DND-41 (cell line): ENCODE results near the gene NLRP12.

Experiments used
- ATAC-seq: fragments of 200-7000 bp; cut with Tn5 transposase; 3 replicates; pipeline ENCODE4 v1.9.1; 2021; ENCODE audit warnings: low read depth; ENCODE audit not compliant: insufficient read depth
- DNase-seq: peaks from one replicate; pipeline ENCODE4 v3.0.0-alpha.2; 2020
- H2AFZ ChIP-seq: 2 replicates; pipeline ENCODE4 v1.6.0; 2012; ENCODE audit warnings: low read depth, low read length
- H3K27ac ChIP-seq: 2 replicates; pipeline ENCODE4 v1.5.1; 2012; ENCODE audit warnings: low read length, inconsistent platforms
- H3K27me3 ChIP-seq: fragments of 200-600 bp; sonication (generic); 2 replicates; pipeline ENCODE4 v1.6.0; 2012; ENCODE audit warnings: low read length, mild to moderate bottlenecking, inconsistent platforms; ENCODE audit not compliant: insufficient read depth, poor library complexity
- H3K36me3 ChIP-seq: 2 replicates; pipeline ENCODE4 v1.5.1; 2012; ENCODE audit warnings: low read length, inconsistent platforms; ENCODE audit not compliant: insufficient read depth
- H3K4me1 ChIP-seq: 2 replicates; pipeline ENCODE4 v1.5.1; 2012; ENCODE audit warnings: mild to moderate bottlenecking, low read length; ENCODE audit not compliant: insufficient read depth
- H3K4me2 ChIP-seq: 2 replicates; pipeline ENCODE4 v1.6.0; 2012; ENCODE audit warnings: mild to moderate bottlenecking, moderate library complexity, low read length, inconsistent platforms; ENCODE audit not compliant: insufficient read depth
- H3K4me3 ChIP-seq, 2 experiments: fragments of 200-600 bp in 1 of 2; shearing (Covaris generic) in 1 of 2; 2 replicates each; pipeline ENCODE4 v1.5.1; 2012 to 2016; ENCODE audit warnings: inconsistent platforms in 2 of 2, low read length in 2 of 2, mild to moderate bottlenecking in 2 of 2, low read depth in 1 of 2, moderate library complexity in 1 of 2
- H3K79me2 ChIP-seq: 2 replicates; pipeline ENCODE4 v1.6.0; 2012; ENCODE audit warnings: low read length, inconsistent platforms; ENCODE audit not compliant: insufficient read depth
- H3K9ac ChIP-seq: 2 replicates; pipeline ENCODE4 v1.6.0; 2012; ENCODE audit warnings: low read depth, mild to moderate bottlenecking, inconsistent platforms, low read length, moderate library complexity
- H3K9me3 ChIP-seq: 2 replicates; pipeline ENCODE4 v1.5.1; 2012; ENCODE audit warnings: low read length, moderate library complexity, mild to moderate bottlenecking, inconsistent platforms; ENCODE audit not compliant: insufficient read depth, severe bottlenecking
- H4K20me1 ChIP-seq: 2 replicates; pipeline ENCODE4 v1.6.0; 2012; ENCODE audit warnings: low read length; ENCODE audit not compliant: insufficient read depth
- CTCF ChIP-seq: IDR thresholded peaks from 2 replicates; pipeline ENCODE4 v1.5.1; 2012; ENCODE audit warnings: borderline replicate concordance, low read length, moderate library complexity, mild to moderate bottlenecking; ENCODE audit not compliant: poor library complexity, severe bottlenecking; ENCODE audit errors: extremely low read depth
- EZH2 ChIP-seq: IDR thresholded peaks from 3 replicates; pipeline ENCODE4 v1.6.1; 2012; ENCODE audit warnings: borderline replicate concordance, low read depth, mild to moderate bottlenecking, moderate library complexity, low read length, inconsistent platforms; ENCODE audit not compliant: severe bottlenecking

The NLRP12 gene

GRCh38 chr19:53867225-53868090 is 43.3 kb upstream of the NLRP12 start, which contains the start of gene MYADM:
TSS of gene MYADM (plus strand) at chr19:53867883. CDS start at chr19:53873530, 5,647 bp downstream.
- H3K4me2 ChIP-seq, result no peak within 1 kb of the TSS
- H3K27ac ChIP-seq, result no peak within 1 kb of the TSS
- H4K20me1 ChIP-seq, result no peaks in the 10 kb centered on the region; the same call in 1 of the 2 replicates
- H3K4me1 ChIP-seq, result no peaks in the 10 kb centered on the region
- TF ChIP-seq EZH2 (no peak), CTCF (no peak)
- ATAC-seq (peak; percentile 82), DNase-seq (peak; percentile 63)
- no peak within 1 kb of the TSS for H3K9ac ChIP-seq
- no peaks in the 10 kb centered on the region for H3K27me3 ChIP-seq
- no peak within 1 kb of the TSS for H3K4me3 ChIP-seq
- no peaks in the 10 kb centered on the region for H3K79me2 ChIP-seq
- no peaks in the 10 kb centered on the region for H3K36me3 ChIP-seq
- H3K9me3 ChIP-seq, result no peaks in the 10 kb centered on the region
- H2AFZ ChIP-seq, result no peak within 1 kb of the TSS

DNA sequence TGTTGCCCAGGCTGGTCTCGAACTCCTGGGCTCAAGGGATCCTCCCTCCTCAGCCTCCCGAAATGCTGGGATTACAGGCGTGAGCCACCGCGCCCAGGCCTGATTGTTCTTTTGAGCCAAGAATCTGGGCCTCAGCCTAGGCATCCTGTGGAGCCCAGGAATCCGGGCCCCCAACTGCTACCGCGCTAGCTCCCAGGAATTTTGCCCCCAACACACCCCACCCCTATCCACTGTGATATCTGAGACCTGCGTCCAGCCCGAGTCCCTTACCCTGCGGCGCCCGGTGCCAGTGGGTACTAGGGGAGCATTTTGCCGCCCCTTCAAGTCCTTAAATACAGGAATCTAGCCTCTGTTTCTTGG is 42.7 kb upstream of the NLRP12 start:
- Histone ChIP-seq H3K27me3 (no peaks in the 10 kb centered on the region), H4K20me1 (no peaks in the 10 kb centered on the region; the same call in 1 of the 2 replicates), H3K4me2 (no peak overlapping the region), H3K4me3 (no peak overlapping the region), H3K9ac (no peak overlapping the region), H3K4me1 (no peaks in the 10 kb centered on the region), H3K9me3 (no peaks in the 10 kb centered on the region), H2AFZ (no peak overlapping the region), H3K79me2 (no peaks in the 10 kb centered on the region), H3K27ac (no peak overlapping the region), H3K36me3 (no peaks in the 10 kb centered on the region)
- TF ChIP-seq EZH2, result no peak
- no peak for TF ChIP-seq CTCF
- DNase-seq, result no peak
- ATAC-seq, result no peak

DNA sequence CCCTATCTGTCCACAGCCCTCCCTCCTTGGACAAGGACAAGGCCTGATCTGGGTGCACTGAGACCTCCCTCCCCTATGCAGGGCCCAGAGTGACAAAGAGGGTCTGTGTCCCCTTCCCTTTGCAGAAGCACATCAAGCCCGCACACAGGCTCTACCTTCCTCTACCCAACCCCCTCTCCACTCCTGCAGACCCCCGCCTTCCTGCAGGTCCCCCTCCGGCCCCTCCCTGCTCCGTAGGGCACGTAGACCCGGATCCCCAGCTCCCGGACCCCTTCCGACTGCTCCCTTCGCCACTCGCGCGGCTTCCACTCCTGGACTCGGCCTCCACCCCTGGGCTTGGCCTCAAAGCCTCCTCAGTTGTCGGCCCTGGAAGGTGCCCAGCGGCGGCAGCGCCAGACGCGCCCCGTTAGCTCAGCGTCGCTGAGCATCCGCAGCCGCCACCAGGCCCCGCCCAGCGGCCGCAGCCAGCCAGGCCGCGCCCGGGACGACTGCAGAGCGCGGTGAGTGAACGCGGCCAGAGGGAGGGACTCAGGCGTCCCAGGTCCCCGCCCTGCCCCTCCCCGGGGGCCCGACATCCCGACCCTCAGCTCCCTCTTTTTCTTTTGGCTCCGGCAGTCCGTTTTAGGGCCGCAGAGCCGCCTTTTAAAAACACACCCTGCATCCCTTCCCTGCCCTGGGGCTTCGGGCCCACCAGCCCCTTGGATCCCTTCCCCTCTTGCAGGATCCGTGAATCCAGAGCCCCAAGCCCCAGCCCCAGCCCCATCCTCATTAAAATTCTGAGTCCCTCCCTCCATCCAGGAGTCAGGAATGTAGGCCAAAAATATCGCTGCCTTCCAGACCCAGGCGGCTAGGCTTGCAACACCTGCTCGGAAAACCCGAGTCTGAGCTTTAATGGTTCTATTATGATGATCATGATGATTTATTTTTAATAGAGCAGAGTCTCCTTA is 42.1 kb upstream of the NLRP12 start:
- Histone ChIP-seq H3K4me1 (no peaks in the 10 kb centered on the region), H3K4me3 (no peak overlapping the region), H3K79me2 (no peaks in the 10 kb centered on the region), H3K36me3 (no peaks in the 10 kb centered on the region), H3K27ac (no peak overlapping the region), H3K9me3 (no peaks in the 10 kb centered on the region), H3K4me2 (no peak overlapping the region), H4K20me1 (no peaks in the 10 kb centered on the region; the same call in 1 of the 2 replicates), H3K9ac (no peak overlapping the region), H3K27me3 (no peaks in the 10 kb centered on the region), H2AFZ (no peak overlapping the region)
- no peak for ATAC-seq
- TF ChIP-seq CTCF (no peak), EZH2 (no peak)
- DNase-seq, result no peak
